ENCODE results near the gene PRKCH. TPM values are rescaled to one million over a fixed set of nuclear protein-coding genes. Genes with fewer than 3 reads are reported as not detected.

The PRKCH gene
- total and polyA plus RNA-seq, 9 of the 15 experiments (the other 6 are each of a cell fraction or from before 2014, with no cell fraction given) = 0.61 to 4.4 (median 4.0) TPM

- TF ChIP-seq DIDO1 (tag; IDR thresholded peaks at IDR 0.05; ENCODE audit: low read depth) = no peak
- TF ChIP-seq PPARD (CRISPR knock-in tag; IDR thresholded peaks at IDR 0.05) = no peak
- TF ChIP-seq RAD21 (CRISPR knock-in tag; conservative IDR thresholded peaks at IDR 0.05 in 1 of 2, IDR thresholded peaks at IDR 0.05 in 1 of 2) = no peak
These were observed 197.0 kb downstream of the PRKCH start (continued) for GRCh38 chr14:61518403-61518802.

- Histone ChIP-seq H4K20me1 (replicated peaks; ENCODE audit: control insufficient read depth, insufficient read depth, low read length) (no peaks in the 10 kb centered on the region), H3K9me3 (replicated peaks; ENCODE audit: control insufficient read depth, insufficient read depth, low read depth, low read length) (no peaks in the 10 kb centered on the region), H3K27me3 (ENCODE audit: control insufficient read depth in 2 of 2, insufficient read depth in 2 of 2, low read length in 2 of 2) (peaks cover 0 to 4% of the 10 kb centered on the region in 2 experiments; a peak in 2 of 5 replicates), H2AFZ (ENCODE audit: low read depth, low read length) (no peak overlapping the region), H3K9ac (ENCODE audit: insufficient read depth in 1 of 2, low read depth in 2 of 2, low read length in 2 of 2) (no peak overlapping the region), H3K4me3 (no peak overlapping the region), H3K4me1 (replicated peaks in 1 of 2; ENCODE audit: control insufficient read depth in 2 of 2, insufficient read depth in 2 of 2, low read length in 2 of 2) (no peaks in the 10 kb centered on the region; a peak in 1 of 5 replicates), H3K27ac (ENCODE audit: extremely low read depth, low read depth, low read length) (no peak overlapping the region), H3K79me2 (ENCODE audit: control insufficient read depth, insufficient read depth, low read length) (no peaks in the 10 kb centered on the region), H3K4me2 (ENCODE audit: insufficient read depth, low read length) (no peak overlapping the region), H3K9me1 (ENCODE audit: control insufficient read depth, insufficient read depth, low read length) (no peaks in the 10 kb centered on the region), H3K36me3 (ENCODE audit: control insufficient read depth, insufficient read depth, low read length) (no peaks in the 10 kb centered on the region)
- ATAC-seq (no peak), FAIRE-seq (no peak), DNase-seq (ENCODE audit: extremely low read depth in 1 of 4, low spot score in 3 of 4) (no peak)
- POLR2A ChIA-PET = interaction anchor here (0.7 to 1.5 kb wide), 2 partner anchors 8 to 16 kb away, joined by 3 to 4 read pairs; no protein-coding TSS in a partner anchor
- 24% methylated on average over 4 of the region's 6 CpGs for WGBS (ENCODE audit: insufficient coverage, low coverage, missing lambda C conversion rate)
- BruUV-seq (replicated peaks) = no TSS peak
- CTCF ChIA-PET (ENCODE audit: low intra/inter-chr PET ratio) = no interaction called here
- intact Hi-C loops (cut with micrococcal nuclease) = no loop called here
- TF ChIP-seq CTBP1 (IDR thresholded peaks at IDR 0.05; ENCODE audit: borderline replicate concordance) (no peak), ZNF24 (IDR thresholded peaks at IDR 0.05) (peak; percentile 78; the same call in 1 of the 2 replicates)
- in situ Hi-C loops (cut with MboI) = no loop called here
These were observed 197.7 kb downstream of the PRKCH start for GRCh38 chr14:61519106-61519505.
